ENCODE measurements around the gene PARD3B.

PARD3B gene

GRCh38 chr2:204586444-204587180, 41.3 kb downstream of the PARD3B start:
- no peak for DNase-seq (ENCODE audit: low spot score)

- no peak for DNase-seq (ENCODE audit: low spot score)
Observed at GRCh38 chr2:204590063-204590462, 44.8 kb downstream of the PARD3B start.

GRCh38 chr2:204591225-204591624, 46.0 kb downstream of the PARD3B start:
- DNase-seq (ENCODE audit: low spot score): no peak

- DNase-seq (ENCODE audit: low spot score): no peak
Observed at GRCh38 chr2:204604061-204604460, 58.8 kb downstream of the PARD3B start.

GRCh38 chr2:204608237-204608939, 63.1 kb downstream of the PARD3B start:
- no peak for DNase-seq (ENCODE audit: low spot score)

GRCh38 chr2:204611017-204611631, 65.8 kb downstream of the PARD3B start:
- DNase-seq (ENCODE audit: low spot score): no peak

GRCh38 chr2:204611764-204612163, 66.5 kb downstream of the PARD3B start:
- DNase-seq (ENCODE audit: low spot score): no peak

GRCh38 chr2:204613635-204614034, 68.4 kb downstream of the PARD3B start:
- DNase-seq (ENCODE audit: low spot score): no peak

GRCh38 chr2:204615456-204615855, 70.2 kb downstream of the PARD3B start:
- no peak for DNase-seq (ENCODE audit: low spot score)

- no peak for DNase-seq (ENCODE audit: low spot score)
Observed at GRCh38 chr2:204625135-204625534, 79.9 kb downstream of the PARD3B start.

- DNase-seq (ENCODE audit: low spot score): no peak
Observed at GRCh38 chr2:204628926-204629712, 83.8 kb downstream of the PARD3B start.

- no peak for DNase-seq (ENCODE audit: low spot score)
Observed at GRCh38 chr2:204632410-204632809, 87.1 kb downstream of the PARD3B start.

- DNase-seq (ENCODE audit: low spot score): no peak
Observed at GRCh38 chr2:204634564-204634963, 89.3 kb downstream of the PARD3B start.

GRCh38 chr2:204635478-204635877, 90.2 kb downstream of the PARD3B start:
- no peak for DNase-seq (ENCODE audit: low spot score)

GRCh38 chr2:204638471-204639194, 93.4 kb downstream of the PARD3B start:
- no peak for DNase-seq (ENCODE audit: low spot score)

GRCh38 chr2:204643326-204643725, 98.1 kb downstream of the PARD3B start:
- no peak for DNase-seq (ENCODE audit: low spot score)

GRCh38 chr2:204645018-204645773, 99.9 kb downstream of the PARD3B start:
- DNase-seq (ENCODE audit: low spot score): no peak

- no peak for DNase-seq (ENCODE audit: low spot score)
Observed at GRCh38 chr2:204647626-204648025, 102.4 kb downstream of the PARD3B start.

GRCh38 chr2:204650611-204651010, 105.3 kb downstream of the PARD3B start:
- DNase-seq (ENCODE audit: low spot score): no peak

- no peak for DNase-seq (ENCODE audit: low spot score)
Observed at GRCh38 chr2:204652063-204652462, 106.8 kb downstream of the PARD3B start.

GRCh38 chr2:204654669-204655068, 109.4 kb downstream of the PARD3B start:
- DNase-seq (ENCODE audit: low spot score): no peak

Measured in CD4-positive, alpha-beta T cell treated with Interleukin-2 at 100 ng/mL for 4 hours (primary cell).